NT2/D1 (cell line): ENCODE measurements around the gene KCNQ5.

Source experiments
- YY1 ChIP-seq: IDR thresholded peaks from 2 replicates; pipeline ENCODE4 v1.6.1; 2011; ENCODE audit not compliant: insufficient read length, insufficient read depth
- ZNF274 ChIP-seq: IDR thresholded peaks from 2 replicates; pipeline ENCODE4 v1.6.1; 2011; ENCODE audit warnings: mild to moderate bottlenecking, low read depth, low read length

DNA sequence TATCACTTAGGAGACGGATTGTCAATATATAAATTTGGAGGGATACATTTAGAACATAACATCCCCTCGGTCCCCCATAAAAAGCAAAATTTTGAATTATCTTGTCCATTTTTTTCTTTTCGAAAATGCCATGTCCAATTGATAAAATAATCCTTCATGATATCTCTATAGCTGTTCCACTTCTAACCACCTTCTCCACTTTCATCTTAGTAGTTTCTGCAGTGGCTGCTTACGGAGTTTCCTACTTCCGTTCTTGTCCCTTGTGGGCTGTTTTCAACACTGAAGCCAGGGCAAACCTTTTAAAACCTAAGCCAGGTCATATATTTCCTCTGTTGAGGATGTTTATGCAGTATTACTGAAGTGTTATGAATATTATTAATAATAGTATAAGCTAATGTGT lies 37.9 kb downstream of the KCNQ5 start:
- TF ChIP-seq YY1 (no peak), ZNF274 (no peak)
